Measurements from ENCODE around the gene DGKI.

DNA sequence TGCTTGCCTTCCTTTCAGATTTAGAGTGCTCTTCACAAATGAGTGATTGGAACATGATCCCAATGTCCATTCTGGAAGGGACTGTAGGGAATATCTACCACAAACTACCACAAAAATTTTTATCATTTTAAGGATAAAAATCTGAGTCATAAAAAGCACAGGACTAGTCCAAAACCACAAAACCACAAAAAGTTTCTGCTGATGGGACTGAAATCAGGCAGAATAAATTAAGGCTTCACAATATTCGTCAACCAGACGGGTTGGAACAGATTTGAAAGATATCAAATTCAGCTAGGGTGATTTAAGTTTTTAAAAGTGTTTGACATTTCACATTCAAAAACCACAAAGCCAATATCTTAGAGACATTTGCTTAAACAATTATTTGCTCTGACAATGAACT lies 403.2 kb downstream of the DGKI start:
- TF ChIP-seq, protein P1, sequence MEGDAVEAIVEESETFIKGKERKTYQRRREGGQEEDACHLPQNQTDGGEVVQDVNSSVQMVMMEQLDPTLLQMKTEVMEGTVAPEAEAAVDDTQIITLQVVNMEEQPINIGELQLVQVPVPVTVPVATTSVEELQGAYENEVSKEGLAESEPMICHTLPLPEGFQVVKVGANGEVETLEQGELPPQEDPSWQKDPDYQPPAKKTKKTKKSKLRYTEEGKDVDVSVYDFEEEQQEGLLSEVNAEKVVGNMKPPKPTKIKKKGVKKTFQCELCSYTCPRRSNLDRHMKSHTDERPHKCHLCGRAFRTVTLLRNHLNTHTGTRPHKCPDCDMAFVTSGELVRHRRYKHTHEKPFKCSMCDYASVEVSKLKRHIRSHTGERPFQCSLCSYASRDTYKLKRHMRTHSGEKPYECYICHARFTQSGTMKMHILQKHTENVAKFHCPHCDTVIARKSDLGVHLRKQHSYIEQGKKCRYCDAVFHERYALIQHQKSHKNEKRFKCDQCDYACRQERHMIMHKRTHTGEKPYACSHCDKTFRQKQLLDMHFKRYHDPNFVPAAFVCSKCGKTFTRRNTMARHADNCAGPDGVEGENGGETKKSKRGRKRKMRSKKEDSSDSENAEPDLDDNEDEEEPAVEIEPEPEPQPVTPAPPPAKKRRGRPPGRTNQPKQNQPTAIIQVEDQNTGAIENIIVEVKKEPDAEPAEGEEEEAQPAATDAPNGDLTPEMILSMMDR (IDR thresholded peaks at IDR 0.05): no peak
- TF ChIP-seq POLR2A (IDR thresholded peaks at IDR 0.05): no peak
